Breast epithelium (tissue), 4 donors: ENCODE results near the gene TMPRSS15. TPM values are rescaled to one million over a fixed set of nuclear protein-coding genes. Genes with fewer than 3 reads are reported as not detected.

Experiments
- DNase-seq, 2 donors: peaks; one replicate each; pipeline ENCODE4 v3.0.0-alpha.2; 2019; ENCODE audit warnings: low spot score in 2 of 2
- H3K27ac ChIP-seq, 2 donors: fragments of 200-600 bp; sonication (generic) in 1 of 2; one replicate each; pipeline ENCODE4 v1.5.1; 2016 to 2019; ENCODE audit warnings: mild to moderate bottlenecking in 1 of 2
- H3K27me3 ChIP-seq, 2 donors: fragments of 200-600 bp; sonication (generic) in 1 of 2; one replicate each; pipeline versions ENCODE4 v1.5.1 to v1.6.0; 2017 to 2019; ENCODE audit warnings: control low read depth in 1 of 2, mild to moderate bottlenecking in 1 of 2
- H3K36me3 ChIP-seq: fragments of 200-600 bp; one replicate; pipeline ENCODE4 v1.5.1; 2019
- H3K4me1 ChIP-seq, 2 donors: fragments of 200-600 bp; sonication (generic); one replicate each; pipeline ENCODE4 v1.5.1; 2016 to 2019; ENCODE audit warnings: control low read depth in 1 of 2
- H3K4me3 ChIP-seq, 3 donors: fragments of 200-600 bp; sonication (generic); 1 replicate in 2 of 3; 2 replicates in 1 of 3; pipeline ENCODE4 v1.5.1; 2016 to 2019; ENCODE audit warnings: mild to moderate bottlenecking in 3 of 3, moderate library complexity in 2 of 3
- H3K9me3 ChIP-seq, 2 donors: fragments of 200-600 bp; sonication (generic) in 1 of 2; one replicate each; pipeline ENCODE4 v1.5.1; 2016 to 2019; ENCODE audit warnings: control low read depth in 1 of 2
- CTCF ChIP-seq, 3 donors: fragments of 450-650 bp; IDR thresholded peaks; one replicate each; pipeline ENCODE4 v1.5.1; 2016 to 2017; ENCODE audit warnings: antibody characterized with exemption in 3 of 3, mild to moderate bottlenecking in 3 of 3, moderate library complexity in 3 of 3
- intact Hi-C: fragments of 100-400 bp; cut with DNase I; formaldehyde crosslinking; loops from one replicate; pipeline ENCODE4 v1.15.1; 2023; ENCODE audit warnings: low total_unique reads
- total RNA-seq, 3 donors: library from RNA; depleted of rRNA; stranded (reverse); fragments of >200 nt; gene quantifications; one replicate each; pipeline ENCODE4 v1.1.0, GENCODE V29; 2016

Gene TMPRSS15
- total RNA-seq, 3 donors from 2014 or later = not detected

GRCh38 chr21:18220498-18220897 is 183.1 kb downstream of the TMPRSS15 start:
- H3K4me1 ChIP-seq = no peaks in the 10 kb centered on the region
- no peak for TF ChIP-seq CTCF (IDR thresholded peaks at IDR 0.05)

More at GRCh38 chr21:18220498-18220897, 183.1 kb downstream of the TMPRSS15 start:
- Histone ChIP-seq H3K27ac (no peak overlapping the region), H3K36me3 (no peaks in the 10 kb centered on the region), H3K27me3 (no peaks in the 10 kb centered on the region), H3K4me3 (no peak overlapping the region), H3K9me3 (peaks cover 10 to 45% of the 10 kb centered on the region in 2 donors)
- intact Hi-C loops = no loop called here
- DNase-seq = no peak

Other genes with a start within 250 kb of the TMPRSS15 start
- gene CHODL, start 159.0 kb downstream of the TMPRSS15 start, total RNA-seq = 1 to 10 TPM in 1 of 3 donors, under 1 TPM in 2; 0.32 to 1.0 (median 0.66) TPM